Testis (tissue), 3 donors: Measurements from ENCODE around the gene NEXN. TPM values are rescaled to one million over a fixed set of nuclear protein-coding genes. Genes with fewer than 3 reads are reported as not detected.

Experiments
- DNase-seq: peaks from one replicate; pipeline ENCODE4 v3.0.0-alpha.2; 2019
- H3K27ac ChIP-seq, 2 donors: fragments of 200-600 bp; sonication (generic); one replicate each; pipeline ENCODE4 v1.5.1; 2019
- H3K27me3 ChIP-seq: fragments of 200-600 bp; sonication (generic); one replicate; pipeline ENCODE4 v1.5.1; 2019
- H3K36me3 ChIP-seq: fragments of 200-600 bp; sonication (generic); one replicate; pipeline ENCODE4 v1.5.1; 2017; ENCODE audit warnings: low read depth; ENCODE audit errors: missing control alignments
- H3K4me1 ChIP-seq: fragments of 200-600 bp; sonication (generic); one replicate; pipeline ENCODE4 v1.5.1; 2019
- H3K4me3 ChIP-seq, 2 donors: fragments of 200-600 bp; sonication (generic); one replicate each; pipeline ENCODE4 v1.5.1; 2017 to 2019
- H3K9me3 ChIP-seq: fragments of 200-600 bp; sonication (generic); one replicate; pipeline ENCODE4 v1.5.1; 2017
- CTCF ChIP-seq, 3 experiments: fragments of 450-650 bp in 2 of 3; fragments of 200-600 bp in 1 of 3; sonication (generic) in 1 of 3; IDR thresholded peaks; one replicate each; pipeline ENCODE4 v1.5.1; 2016 to 2019; ENCODE audit warnings: antibody characterized with exemption in 3 of 3, mild to moderate bottlenecking in 2 of 3, moderate library complexity in 1 of 3
- POLR2A ChIP-seq: fragments of 450-650 bp; IDR thresholded peaks from one replicate; pipeline ENCODE4 v1.6.1; 2017; ENCODE audit warnings: antibody characterized with exemption, mild to moderate bottlenecking, moderate library complexity
- WGBS, 2 donors: methylation state at CpG; one replicate each; pipeline ENCODE4 v1.1.5; 2018; 5-methylcytosine and 5-hydroxymethylcytosine counted together
- intact Hi-C: fragments of 100-400 bp; cut with DNase I; formaldehyde crosslinking; loops from one replicate; pipeline ENCODE4 v1.15.1; 2023; ENCODE audit warnings: low total_unique reads
- polyA plus RNA-seq: library from polyadenylated mRNA; stranded (reverse); fragments of 350-450 nt; fragmentation: Illumina TruSeq; extraction: RNeasy Lipid Tissue Mini Kit (QIAGEN cat#74804); gene quantifications from one replicate; pipeline ENCODE4 v1.2.3, GENCODE V29; 2014; ENCODE audit warnings: low read depth, low replicate concordance; ENCODE audit not compliant: insufficient read depth
- total RNA-seq, 2 donors: library from RNA; depleted of rRNA; stranded (reverse); fragments of >200 nt; gene quantifications; one replicate each; pipeline ENCODE4 v1.2.3, GENCODE V29; 2016

The NEXN gene
- total and polyA plus RNA-seq, 3 donors from 2014 or later = 2.5 to 10.6 (median 4.6) TPM

- TF ChIP-seq CTCF (IDR thresholded peaks at IDR 0.05) (no peak), POLR2A (no peak)
- Histone ChIP-seq H3K9me3 (no peaks in the 10 kb centered on the region), H3K4me1 (no peaks in the 10 kb centered on the region), H3K36me3 (no peaks in the 10 kb centered on the region), H3K4me3 (no peak overlapping the region), H3K27me3 (no peaks in the 10 kb centered on the region), H3K27ac (no peak overlapping the region)
- no peak for DNase-seq
- intact Hi-C loops = no loop called here
- WGBS, 2 donors = 83 to 92% methylated on average over 2 of the region's 2 CpGs
These were observed 37.5 kb downstream of the NEXN start for GRCh38 chr1:77925956-77926355.

- intact Hi-C loops = no loop called here
- no peaks in the 10 kb centered on the region for H3K9me3 ChIP-seq
- H3K4me1 ChIP-seq = no peaks in the 10 kb centered on the region
- TF ChIP-seq POLR2A (no peak), CTCF (IDR thresholded peaks at IDR 0.05) (no peak)
- H3K36me3 ChIP-seq = no peaks in the 10 kb centered on the region
- no peak overlapping the region for H3K4me3 ChIP-seq
- no peaks in the 10 kb centered on the region for H3K27me3 ChIP-seq
- no peak overlapping the region for H3K27ac ChIP-seq
- no peak for DNase-seq
- 71 to 74% methylated on average over 13 of the region's 13 CpGs for WGBS, 2 donors
These were observed 38.3 kb downstream of the NEXN start for GRCh38 chr1:77926561-77927357.

- H3K36me3 ChIP-seq = no peaks in the 10 kb centered on the region
- no peak overlapping the region for H3K4me3 ChIP-seq
- 92 to 94% methylated on average over 4 of the region's 4 CpGs for WGBS, 2 donors
- H3K4me1 ChIP-seq = no peaks in the 10 kb centered on the region
- no peak for DNase-seq
- H3K27me3 ChIP-seq = no peaks in the 10 kb centered on the region
- intact Hi-C loops = no loop called here
- no peaks in the 10 kb centered on the region for H3K9me3 ChIP-seq
- no peak overlapping the region for H3K27ac ChIP-seq
- TF ChIP-seq POLR2A (no peak), CTCF (IDR thresholded peaks at IDR 0.05) (no peak)
These were observed 39.0 kb downstream of the NEXN start for GRCh38 chr1:77927414-77927813.

- 90 to 94% methylated on average over 2 of the region's 2 CpGs for WGBS, 2 donors
- TF ChIP-seq CTCF (IDR thresholded peaks at IDR 0.05) = no peak
- no peak for TF ChIP-seq POLR2A
- Histone ChIP-seq H3K27ac (no peak overlapping the region), H3K27me3 (no peaks in the 10 kb centered on the region), H3K9me3 (no peaks in the 10 kb centered on the region), H3K36me3 (no peaks in the 10 kb centered on the region), H3K4me1 (no peaks in the 10 kb centered on the region), H3K4me3 (no peak overlapping the region)
- no peak for DNase-seq
- intact Hi-C loops = no loop called here
These were observed 41.4 kb downstream of the NEXN start for GRCh38 chr1:77929806-77930205.

- Histone ChIP-seq H3K27ac (no peak overlapping the region), H3K4me1 (no peaks in the 10 kb centered on the region), H3K9me3 (no peaks in the 10 kb centered on the region), H3K27me3 (no peaks in the 10 kb centered on the region), H3K4me3 (no peak overlapping the region), H3K36me3 (no peaks in the 10 kb centered on the region)
- TF ChIP-seq CTCF (IDR thresholded peaks at IDR 0.05) = no peak
- DNase-seq = no peak
- intact Hi-C loops = no loop called here
These were observed 50.2 kb downstream of the NEXN start for GRCh38 chr1:77938651-77939050.
